T follicular helper cell (primary cell): ENCODE data around the gene NRP1.
"Not testable (repeated sequence)": the region's sequence is repeated elsewhere in the genome, so short reads cannot be mapped to it uniquely, and the experiment has no call there.

ENCODE experiments used
- DNase-seq: peaks from one replicate; pipeline ENCODE4 v3.0.0-alpha.2; 2020; ENCODE audit warnings: low read depth

The NRP1 gene

DNA sequence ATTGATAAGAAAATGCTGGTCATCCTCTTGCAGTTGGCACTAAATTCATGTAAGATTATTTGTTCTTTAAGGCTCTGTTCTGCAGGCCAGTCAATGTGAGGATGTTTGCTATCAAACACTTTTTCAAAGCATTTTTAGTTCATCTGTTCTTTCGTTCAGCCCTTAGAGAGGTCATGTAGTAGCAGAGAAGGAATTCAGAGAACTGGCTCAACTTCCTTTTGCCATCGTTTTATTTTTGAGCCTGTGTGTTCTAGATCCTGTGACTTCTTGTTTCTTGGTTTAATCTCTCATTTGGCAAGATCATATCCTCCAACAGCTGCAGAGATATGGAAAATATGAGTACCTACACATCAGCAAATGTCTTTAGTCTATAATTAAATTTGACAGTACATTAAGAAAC lies 184.3 kb downstream of the NRP1 start:
- DNase-seq = no peak

DNA sequence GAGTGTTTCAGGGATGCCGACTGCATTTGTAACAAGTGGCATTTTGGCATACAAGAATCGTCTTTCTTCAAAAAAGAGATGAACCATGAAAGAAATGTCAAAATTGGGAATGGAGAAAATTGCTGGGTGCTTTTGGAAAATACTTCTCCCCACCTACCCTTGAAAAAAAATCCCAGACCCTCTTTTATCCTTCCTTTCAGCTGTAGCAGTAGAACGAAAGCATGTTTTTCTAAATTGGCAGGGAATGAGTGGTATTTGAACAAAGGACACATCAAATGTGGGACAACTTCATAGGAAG lies 187.5 kb downstream of the NRP1 start:
- no peak for DNase-seq

DNA sequence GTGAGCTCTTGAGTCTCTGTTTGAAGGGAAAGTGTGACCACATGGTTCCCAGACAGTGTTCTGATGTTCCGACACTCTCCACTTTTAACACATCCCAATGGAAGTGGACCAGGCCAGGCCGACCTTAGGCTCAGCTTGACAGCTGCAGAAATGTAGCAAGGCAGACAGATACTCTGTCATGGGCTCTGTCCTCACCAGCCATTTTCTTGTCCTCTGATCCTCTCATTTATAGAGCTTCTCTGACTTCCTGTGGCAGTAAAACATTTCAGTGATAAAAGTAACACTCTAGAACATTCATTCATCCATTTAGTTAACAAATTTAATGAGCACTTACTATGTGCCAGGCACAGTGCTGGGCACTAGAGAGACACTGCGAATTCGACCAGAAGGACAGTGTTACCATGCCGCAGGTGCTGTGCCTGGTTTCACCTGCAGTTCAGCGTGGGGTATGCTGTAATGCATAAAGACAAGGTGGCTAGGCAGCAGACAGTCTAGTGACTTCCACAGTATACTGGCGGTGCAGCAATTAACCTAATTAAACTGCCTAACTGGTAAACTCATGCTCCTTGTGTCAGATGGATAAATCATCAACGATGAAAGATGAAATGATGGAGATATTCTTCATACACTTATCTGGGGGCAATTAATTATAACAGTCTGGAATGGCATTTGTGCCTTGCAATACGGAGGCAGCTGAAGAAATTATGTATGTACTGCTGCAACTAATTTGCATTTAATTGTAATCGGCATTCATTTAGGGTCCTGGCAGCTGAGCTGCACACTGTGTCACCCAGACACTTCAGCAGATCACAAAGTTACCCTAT lies 188.1 kb downstream of the NRP1 start:
- no peak for DNase-seq

DNA sequence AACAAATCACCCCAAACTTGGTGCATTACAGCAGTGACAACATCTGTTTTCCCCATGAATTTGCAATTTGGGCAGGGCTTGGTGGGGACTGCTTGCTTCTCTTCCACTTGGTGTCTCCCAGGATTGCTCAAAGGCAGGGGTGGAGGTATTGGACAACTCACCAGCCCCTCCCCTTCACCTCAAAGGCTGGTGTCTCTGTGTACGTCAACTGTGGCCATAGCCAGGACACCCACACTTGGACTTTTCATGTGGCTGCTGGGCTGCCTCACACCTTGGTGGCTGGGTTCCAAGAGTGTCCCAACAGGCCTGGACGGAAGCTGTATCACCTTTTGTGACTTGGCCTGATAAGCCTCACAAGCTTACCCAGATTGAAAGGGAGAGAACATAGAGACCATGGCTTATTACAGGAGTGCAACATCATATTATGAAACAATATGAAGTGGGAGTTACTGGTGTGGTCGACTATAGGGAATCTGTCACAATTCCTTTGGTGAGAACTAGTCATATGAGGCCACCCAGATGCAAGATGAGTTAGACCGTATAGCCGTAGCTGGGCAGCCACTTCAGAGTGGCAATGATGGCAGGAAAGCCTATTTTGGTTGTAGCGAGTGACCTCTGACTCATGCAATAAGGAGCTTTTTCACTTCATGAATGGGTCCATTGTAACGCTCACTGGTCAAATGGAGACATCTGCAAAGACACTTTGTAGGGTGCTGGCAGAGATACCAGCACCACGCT lies 188.8 kb downstream of the NRP1 start:
- DNase-seq = no peak

- no peak for DNase-seq
Measured at GRCh38 chr10:33143160-33143728, 191.2 kb downstream of the NRP1 start.

DNA sequence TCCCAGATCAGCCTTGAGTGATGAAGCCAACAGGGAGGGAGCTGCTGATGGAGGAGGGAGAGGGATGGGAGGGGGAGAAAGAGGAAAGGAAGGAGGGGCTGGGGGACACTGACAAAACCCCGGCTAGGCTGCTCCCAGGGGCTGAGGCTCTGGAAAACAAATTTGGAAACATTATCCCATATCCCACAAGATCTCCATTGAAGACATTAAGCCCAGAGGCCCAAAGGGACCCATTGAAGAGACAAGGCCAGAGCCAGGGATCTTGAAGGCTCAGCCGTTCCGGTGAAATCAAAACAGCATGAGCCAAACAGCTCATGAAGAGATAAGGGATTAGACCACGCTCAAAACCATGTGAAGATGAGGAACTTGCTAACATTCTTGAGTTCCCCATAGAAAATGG lies 192.2 kb downstream of the NRP1 start:
- no peak for DNase-seq

GRCh38 chr10:33141251-33141650 lies 193.2 kb downstream of the NRP1 start:
- DNase-seq = no peak

DNA sequence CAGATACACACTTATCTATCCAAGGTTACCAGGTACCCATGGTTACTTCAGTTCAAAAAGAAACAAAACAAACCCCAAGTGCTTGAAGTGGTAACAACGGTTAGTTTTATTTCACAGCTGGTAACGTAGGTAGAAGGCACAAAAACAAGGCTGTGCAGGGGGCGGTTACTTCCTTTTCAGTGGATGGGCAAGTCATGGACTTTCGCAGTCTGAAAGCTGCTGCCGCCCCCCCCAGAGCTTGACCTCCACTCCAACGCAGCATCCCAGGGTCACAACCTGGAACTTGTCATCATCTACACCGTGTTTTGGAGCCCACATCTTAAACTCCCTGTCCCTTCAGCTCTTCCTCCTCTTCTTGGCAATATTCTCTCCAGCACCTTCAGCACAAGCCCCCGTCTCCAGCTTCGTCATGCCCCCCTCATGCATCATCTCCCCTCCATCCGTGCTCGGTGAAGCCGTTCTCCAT lies 195.3 kb downstream of the NRP1 start:
- DNase-seq = peak; percentile 74

- not testable (repeated sequence) for DNase-seq
Measured at GRCh38 chr10:33138686-33139085, 195.8 kb downstream of the NRP1 start.

GRCh38 chr10:33137356-33138005 lies 197.0 kb downstream of the NRP1 start:
- DNase-seq = no peak

DNA sequence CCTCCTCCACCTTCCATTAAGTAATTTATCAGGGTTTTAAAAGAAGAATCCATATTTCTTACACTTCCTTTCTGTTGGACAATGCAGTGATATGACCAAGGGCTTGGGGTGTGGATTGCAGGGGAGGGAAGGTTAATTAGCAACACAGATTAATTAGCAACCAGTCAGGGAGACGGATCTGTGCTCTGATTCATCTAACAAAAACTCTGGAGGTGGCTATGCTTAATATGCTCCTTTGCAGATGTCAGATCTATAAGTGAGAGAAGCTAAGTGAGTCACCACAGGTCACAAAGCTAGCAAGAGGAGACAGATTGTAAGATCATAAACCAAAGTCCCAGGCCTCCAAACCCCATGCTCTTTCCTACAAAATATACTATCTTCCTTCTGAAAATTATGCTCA lies 197.7 kb downstream of the NRP1 start:
- DNase-seq = no peak

DNA sequence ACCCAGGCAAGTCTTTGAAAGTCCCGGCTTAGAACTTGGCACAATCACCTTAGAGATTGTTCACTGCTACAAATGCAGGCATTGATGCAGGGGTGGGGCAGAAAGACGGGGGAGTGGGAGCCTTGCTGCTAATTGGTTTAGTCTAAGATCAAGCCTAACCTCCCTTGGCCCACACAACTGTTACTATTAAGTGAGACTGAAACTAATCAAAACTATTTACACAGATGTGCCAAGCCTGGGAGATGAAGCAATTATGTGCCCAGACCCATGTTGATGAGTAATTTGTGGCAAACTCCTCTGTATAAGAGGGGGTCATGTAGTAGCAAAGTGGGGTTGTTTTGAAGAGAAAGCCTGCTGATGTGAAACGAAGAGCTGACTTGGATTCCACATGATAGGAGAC lies 198.2 kb downstream of the NRP1 start:
- DNase-seq = no peak

DNA sequence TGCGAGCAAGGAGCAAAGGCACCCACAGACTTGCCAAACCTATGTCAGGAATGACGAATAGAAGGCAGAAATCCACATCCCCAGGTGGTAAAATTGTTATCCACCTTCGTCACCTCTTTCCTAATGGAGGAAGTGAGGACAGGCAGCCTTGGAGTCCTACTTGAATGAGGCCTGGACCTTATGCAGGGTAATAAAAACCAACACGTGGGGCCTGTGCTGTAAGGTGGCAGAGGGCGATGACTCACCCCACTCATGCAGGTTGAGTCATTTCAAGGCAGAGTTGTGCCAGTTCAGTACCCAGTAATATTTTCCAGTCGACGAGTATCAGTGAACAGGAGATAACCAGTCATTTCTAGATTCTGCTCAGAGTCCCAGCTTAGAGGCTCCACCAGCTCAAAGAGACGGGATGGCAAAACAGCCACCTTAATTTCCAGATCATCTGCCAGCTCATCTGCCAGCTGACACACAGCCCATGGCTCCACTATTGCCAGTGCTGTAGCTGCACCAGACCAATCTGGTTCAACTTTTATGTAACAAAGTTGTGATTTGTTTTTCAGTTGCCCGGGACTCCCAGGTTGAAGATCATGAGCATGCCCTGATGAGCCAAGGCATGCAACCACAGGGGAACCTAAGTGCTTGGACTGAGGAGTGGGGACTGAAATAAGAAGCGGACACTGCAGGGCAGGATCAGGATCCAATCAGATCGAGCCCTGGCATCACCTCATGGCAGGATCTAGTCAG lies 200.3 kb downstream of the NRP1 start:
- DNase-seq = peak; percentile 68

DNA sequence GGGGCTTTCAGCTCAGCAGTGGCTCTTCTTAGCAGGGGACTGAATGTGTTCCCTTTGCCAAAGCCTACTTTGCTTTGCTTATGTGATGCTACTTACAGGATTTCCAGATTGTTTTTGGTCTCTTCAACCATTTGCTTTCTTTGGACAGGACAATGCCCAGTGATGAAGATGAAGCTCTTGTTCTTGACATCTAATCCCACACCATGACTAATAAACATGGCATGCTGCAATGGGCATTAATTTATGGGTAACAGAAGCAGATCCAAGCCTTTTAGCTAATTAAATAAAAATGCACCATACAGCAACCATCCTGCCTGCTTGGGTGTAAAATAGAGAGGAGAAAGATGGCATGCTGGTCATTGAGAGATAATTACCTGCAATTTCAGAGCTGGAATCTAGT lies 200.9 kb downstream of the NRP1 start:
- no peak for DNase-seq

DNA sequence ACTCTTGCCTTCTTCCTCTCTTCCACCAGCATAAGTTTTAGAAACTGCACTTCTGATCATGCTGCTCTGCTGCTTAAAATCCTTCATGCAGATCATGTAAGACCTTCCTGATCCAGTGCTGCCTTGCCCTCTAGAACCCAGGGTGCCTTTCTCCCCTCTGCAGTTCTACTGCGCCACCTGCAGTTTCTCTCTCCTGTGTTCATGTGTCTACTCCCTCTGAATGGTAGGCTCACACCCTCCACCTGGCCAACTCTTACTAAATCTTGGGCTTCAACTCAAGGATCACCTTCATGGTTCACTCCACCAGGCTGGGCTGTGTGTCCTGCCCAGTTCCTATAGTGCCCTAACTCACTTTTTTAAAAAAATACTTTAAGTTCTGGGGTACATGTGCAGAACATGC lies 201.8 kb downstream of the NRP1 start:
- no peak for DNase-seq

- no peak for DNase-seq
Measured at GRCh38 chr10:33129996-33130386, 204.5 kb downstream of the NRP1 start.

DNA sequence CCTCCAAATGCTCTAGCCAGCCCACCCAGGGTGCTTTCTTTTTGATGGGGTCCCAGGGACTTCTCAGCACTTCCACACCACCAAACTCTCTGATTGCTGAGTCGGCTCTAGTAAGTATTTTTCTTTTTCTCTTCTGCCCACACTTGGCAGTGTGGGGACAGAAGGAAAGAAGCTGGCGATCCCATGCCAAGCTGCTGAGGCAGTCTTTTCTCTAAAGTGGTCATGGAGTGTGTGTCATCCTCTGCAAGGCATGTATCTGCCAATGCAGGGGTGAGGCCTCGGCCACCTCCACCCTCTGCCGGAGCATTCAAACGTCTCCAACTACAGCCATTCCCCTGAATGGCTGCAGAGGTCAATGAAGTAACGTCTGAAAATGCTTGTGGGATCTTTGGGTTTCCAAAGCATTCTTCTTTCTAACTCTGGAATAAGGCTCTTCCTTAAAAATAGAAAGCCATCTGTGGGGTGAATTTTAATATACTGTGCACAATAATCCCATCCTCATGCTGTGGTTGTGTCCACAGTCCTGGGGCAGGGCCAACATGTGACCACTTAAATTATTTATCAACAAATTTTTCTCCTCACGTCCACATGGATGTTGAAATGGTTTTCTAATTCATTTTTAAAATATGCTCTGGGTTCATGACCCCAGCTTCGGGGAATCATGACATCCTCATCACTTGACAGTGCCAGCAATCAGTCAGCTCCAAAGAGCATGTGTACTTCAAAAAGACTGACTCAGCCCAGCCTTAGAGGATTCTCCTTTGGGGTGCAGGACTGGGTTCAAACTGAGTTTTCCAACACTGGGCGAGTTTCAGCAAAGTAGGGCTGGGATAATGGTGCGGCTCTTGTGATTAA lies 205.1 kb downstream of the NRP1 start:
- DNase-seq = no peak

DNA sequence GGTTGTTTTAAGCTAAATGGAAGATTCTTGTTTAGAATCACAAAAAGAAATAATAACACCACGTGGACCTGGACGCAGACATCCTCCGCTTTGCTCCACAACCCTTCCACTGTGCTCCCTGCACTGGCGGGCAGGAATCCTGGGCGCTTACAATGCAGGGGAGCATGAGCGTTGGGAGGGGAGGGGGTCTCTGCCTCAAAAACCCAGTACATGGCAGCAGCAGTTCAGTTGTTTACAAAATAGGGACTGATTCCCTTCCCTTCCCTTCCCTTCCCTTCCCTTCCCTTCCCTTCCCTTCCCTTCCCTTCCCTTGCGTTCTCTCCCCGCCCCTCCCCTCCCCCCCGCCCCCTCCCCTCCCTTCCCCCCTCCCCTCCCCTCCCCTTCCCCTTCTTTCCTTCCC lies 206.8 kb downstream of the NRP1 start:
- DNase-seq = no peak
